ENCODE data around the gene EMILIN3.

GRCh38 chr20:41314386-41314785, 52.2 kb downstream of the EMILIN3 start:
- TF ChIP-seq CTCF (IDR thresholded peaks at IDR 0.05) (no peak), FOSL2 (IDR thresholded peaks at IDR 0.05) (no peak), FOSL2 (CRISPR knock-in tag; IDR thresholded peaks at IDR 0.05) (no peak), REST (IDR thresholded peaks at IDR 0.05) (no peak), EP300 (IDR thresholded peaks at IDR 0.05) (no peak), CHD2 (IDR thresholded peaks at IDR 0.05; ENCODE audit: low read length, partially characterized antibody) (no peak), POLR2A (IDR thresholded peaks at IDR 0.05; ENCODE audit: low read length) (no peak), POLR2AphosphoS2 (conservative IDR thresholded peaks at IDR 0.05; ENCODE audit: low read length) (no peak)
